Endothelial cell of umbilical vein (primary cell): ENCODE results near the gene OCLN.
"Not testable (repeated sequence)": the region's sequence is repeated elsewhere in the genome, so short reads cannot be mapped to it uniquely, and the experiment has no call there.

Experiments
- CTCF ChIP-seq, 2 donors: IDR thresholded peaks; 1 replicate in 1 of 2; 2 replicates in 1 of 2; pipeline ENCODE4 v1.5.1; 2011; ENCODE audit warnings: low read length in 2 of 2, mild to moderate bottlenecking in 2 of 2, moderate library complexity in 2 of 2, control low read depth in 1 of 2, inconsistent platforms in 1 of 2, low read depth in 1 of 2; ENCODE audit not compliant: insufficient read depth in 1 of 2; ENCODE audit errors: extremely low read depth in 1 of 2
- EZH2 ChIP-seq: IDR thresholded peaks from 2 replicates; pipeline ENCODE4 v1.6.1; 2012; ENCODE audit warnings: borderline replicate concordance, low read depth, mild to moderate bottlenecking, moderate library complexity, low read length, inconsistent platforms; ENCODE audit not compliant: severe bottlenecking
- FOS ChIP-seq: IDR thresholded peaks from 2 replicates; pipeline ENCODE4 v1.6.1; 2011; ENCODE audit warnings: mild to moderate bottlenecking, low read length, moderate library complexity, borderline replicate concordance; ENCODE audit not compliant: insufficient read depth
- JUN ChIP-seq: IDR thresholded peaks from 2 replicates; pipeline ENCODE4 v1.6.1; 2011; ENCODE audit warnings: borderline replicate concordance, low read depth; ENCODE audit not compliant: insufficient read length, insufficient read depth
- MAX ChIP-seq: IDR thresholded peaks from 2 replicates; pipeline ENCODE4 v1.6.1; 2011; ENCODE audit not compliant: insufficient read depth, insufficient read length
- POLR2A ChIP-seq: IDR thresholded peaks from 2 replicates; pipeline ENCODE4 v1.6.1; 2012; ENCODE audit warnings: low read depth, mild to moderate bottlenecking, control low read depth, low read length
- POLR2AphosphoS5 ChIP-seq: IDR thresholded peaks from 2 replicates; pipeline ENCODE4 v1.6.1; 2012; ENCODE audit warnings: low read depth, mild to moderate bottlenecking, control low read depth, low read length, moderate library complexity; ENCODE audit not compliant: insufficient read depth

DNA sequence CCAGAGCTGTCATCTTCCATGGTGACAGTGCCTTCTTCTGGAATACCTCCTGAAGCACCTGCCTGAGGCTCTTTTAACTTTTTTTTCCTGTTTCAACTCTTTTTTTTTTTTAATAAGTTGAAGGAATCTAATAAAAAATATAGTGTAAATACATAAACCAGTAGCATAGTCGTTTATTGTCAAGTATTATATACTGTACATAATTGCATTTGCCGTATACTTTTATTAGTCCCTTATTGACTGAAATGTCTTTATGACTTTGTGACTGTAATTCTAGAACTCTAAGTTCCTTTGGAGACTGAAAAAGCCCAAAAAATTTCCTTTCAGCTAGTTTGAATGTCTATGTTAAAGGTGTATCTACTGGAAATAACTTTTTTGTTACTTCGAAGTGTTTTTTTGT, 45.3 kb downstream of the OCLN start:
- TF ChIP-seq POLR2A; CTCF (IDR thresholded peaks at IDR 0.05; ENCODE audit: extremely low read depth in 1 of 2, insufficient read depth in 1 of 2, low read depth in 1 of 2, low read length in 2 of 2); POLR2AphosphoS5; EZH2; JUN; FOS; MAX: not testable (repeated sequence)
